ENCODE measurements around the gene EFCAB6.

The EFCAB6 gene

DNA sequence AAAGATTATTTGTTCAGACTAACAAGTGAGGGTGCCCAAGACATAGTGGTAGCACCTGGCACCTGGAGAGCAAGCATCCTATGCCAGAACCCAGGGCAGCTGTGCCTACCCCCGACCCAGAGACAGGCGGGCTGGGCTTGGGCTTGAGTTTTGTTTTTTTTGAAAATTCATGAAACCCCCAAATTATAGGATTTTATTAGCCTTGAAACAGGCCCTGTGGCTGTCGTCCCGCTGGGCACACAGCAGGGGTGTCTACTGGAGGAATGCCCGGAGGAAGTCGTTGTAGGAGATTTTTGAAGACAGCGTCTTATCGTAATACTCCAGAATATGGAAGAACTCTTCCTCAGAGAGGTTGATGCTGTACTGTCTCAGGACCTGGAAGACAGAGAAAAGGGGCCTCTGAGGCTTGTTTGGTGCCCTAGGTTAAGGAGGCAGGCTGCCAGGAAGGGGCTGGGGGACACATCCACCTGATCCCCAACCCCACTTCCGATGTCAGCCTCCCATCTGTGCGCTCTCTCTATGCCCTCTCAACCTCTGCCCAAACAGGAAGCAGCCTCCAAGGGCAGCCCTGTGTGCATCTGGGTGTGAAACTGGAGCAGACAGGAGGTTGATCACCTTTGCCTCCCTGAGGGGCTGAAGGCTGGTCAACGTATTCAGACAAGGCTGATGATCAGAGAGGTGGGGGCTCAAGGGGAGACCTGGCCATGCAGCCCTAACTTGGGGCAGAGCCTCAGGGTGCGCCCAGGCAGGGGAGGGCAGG lies 283.3 kb downstream of the EFCAB6 start:
- Histone ChIP-seq H3K4me2 (ENCODE audit: low read depth, low read length, poor library complexity, severe bottlenecking) (no peak overlapping the region), H3K79me2 (ENCODE audit: insufficient read depth, low read length) (no peaks in the 10 kb centered on the region), H2AFZ (ENCODE audit: low read length) (no peak overlapping the region; the same call in 1 of the 2 replicates), H3K9me2 (replicated peaks; ENCODE audit: low read depth, low read length) (no peaks in the 10 kb centered on the region), H3F3A (ENCODE audit: low read depth) (no peaks in the 10 kb centered on the region), H3K27me3 (ENCODE audit: insufficient read depth, low read length, poor library complexity, severe bottlenecking) (no peaks in the 10 kb centered on the region), H3K4me3 (ENCODE audit: low read length, poor library complexity, severe bottlenecking) (no peak overlapping the region), H3K9me3 (ENCODE audit: insufficient read depth, low read depth, low read length) (no peaks in the 10 kb centered on the region), H3K9ac (ENCODE audit: low read depth, low read length, poor library complexity, severe bottlenecking) (no peak overlapping the region), H4K20me1 (ENCODE audit: insufficient read depth, low read length, poor library complexity, severe bottlenecking) (no peaks in the 10 kb centered on the region), H3K4me1 (ENCODE audit: insufficient read depth, low read length, poor library complexity, severe bottlenecking) (peaks cover 2% of the 10 kb centered on the region), H3K36me3 (ENCODE audit: insufficient read depth, low read length) (no peaks in the 10 kb centered on the region)
- TF ChIP-seq EZH2phosphoT487 (IDR thresholded peaks at IDR 0.05; ENCODE audit: borderline replicate concordance): no peak
- TF ChIP-seq, protein P1, sequence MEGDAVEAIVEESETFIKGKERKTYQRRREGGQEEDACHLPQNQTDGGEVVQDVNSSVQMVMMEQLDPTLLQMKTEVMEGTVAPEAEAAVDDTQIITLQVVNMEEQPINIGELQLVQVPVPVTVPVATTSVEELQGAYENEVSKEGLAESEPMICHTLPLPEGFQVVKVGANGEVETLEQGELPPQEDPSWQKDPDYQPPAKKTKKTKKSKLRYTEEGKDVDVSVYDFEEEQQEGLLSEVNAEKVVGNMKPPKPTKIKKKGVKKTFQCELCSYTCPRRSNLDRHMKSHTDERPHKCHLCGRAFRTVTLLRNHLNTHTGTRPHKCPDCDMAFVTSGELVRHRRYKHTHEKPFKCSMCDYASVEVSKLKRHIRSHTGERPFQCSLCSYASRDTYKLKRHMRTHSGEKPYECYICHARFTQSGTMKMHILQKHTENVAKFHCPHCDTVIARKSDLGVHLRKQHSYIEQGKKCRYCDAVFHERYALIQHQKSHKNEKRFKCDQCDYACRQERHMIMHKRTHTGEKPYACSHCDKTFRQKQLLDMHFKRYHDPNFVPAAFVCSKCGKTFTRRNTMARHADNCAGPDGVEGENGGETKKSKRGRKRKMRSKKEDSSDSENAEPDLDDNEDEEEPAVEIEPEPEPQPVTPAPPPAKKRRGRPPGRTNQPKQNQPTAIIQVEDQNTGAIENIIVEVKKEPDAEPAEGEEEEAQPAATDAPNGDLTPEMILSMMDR (conservative IDR thresholded peaks at IDR 0.05; ENCODE audit: low read length): no peak

- TF ChIP-seq, protein P1 (conservative IDR thresholded peaks at IDR 0.05; ENCODE audit: low read length): no peak
- no peak for TF ChIP-seq EZH2phosphoT487 (IDR thresholded peaks at IDR 0.05; ENCODE audit: borderline replicate concordance)
- Histone ChIP-seq H2AFZ (ENCODE audit: low read length) (no peak overlapping the region), H3K4me2 (ENCODE audit: low read depth, low read length, poor library complexity, severe bottlenecking) (no peak overlapping the region), H4K20me1 (ENCODE audit: insufficient read depth, low read length, poor library complexity, severe bottlenecking) (no peaks in the 10 kb centered on the region), H3K4me3 (ENCODE audit: low read length, poor library complexity, severe bottlenecking) (no peak overlapping the region), H3K9me2 (replicated peaks; ENCODE audit: low read depth, low read length) (no peaks in the 10 kb centered on the region), H3K27me3 (ENCODE audit: insufficient read depth, low read length, poor library complexity, severe bottlenecking) (no peaks in the 10 kb centered on the region), H3K36me3 (ENCODE audit: insufficient read depth, low read length) (no peaks in the 10 kb centered on the region), H3K79me2 (ENCODE audit: insufficient read depth, low read length) (no peaks in the 10 kb centered on the region), H3F3A (ENCODE audit: low read depth) (no peaks in the 10 kb centered on the region), H3K9ac (ENCODE audit: low read depth, low read length, poor library complexity, severe bottlenecking) (no peak overlapping the region), H3K4me1 (ENCODE audit: insufficient read depth, low read length, poor library complexity, severe bottlenecking) (peaks cover 2% of the 10 kb centered on the region), H3K9me3 (ENCODE audit: insufficient read depth, low read depth, low read length) (no peaks in the 10 kb centered on the region)
Observed at GRCh38 chr22:43526946-43527345, 285.2 kb downstream of the EFCAB6 start.

DNA sequence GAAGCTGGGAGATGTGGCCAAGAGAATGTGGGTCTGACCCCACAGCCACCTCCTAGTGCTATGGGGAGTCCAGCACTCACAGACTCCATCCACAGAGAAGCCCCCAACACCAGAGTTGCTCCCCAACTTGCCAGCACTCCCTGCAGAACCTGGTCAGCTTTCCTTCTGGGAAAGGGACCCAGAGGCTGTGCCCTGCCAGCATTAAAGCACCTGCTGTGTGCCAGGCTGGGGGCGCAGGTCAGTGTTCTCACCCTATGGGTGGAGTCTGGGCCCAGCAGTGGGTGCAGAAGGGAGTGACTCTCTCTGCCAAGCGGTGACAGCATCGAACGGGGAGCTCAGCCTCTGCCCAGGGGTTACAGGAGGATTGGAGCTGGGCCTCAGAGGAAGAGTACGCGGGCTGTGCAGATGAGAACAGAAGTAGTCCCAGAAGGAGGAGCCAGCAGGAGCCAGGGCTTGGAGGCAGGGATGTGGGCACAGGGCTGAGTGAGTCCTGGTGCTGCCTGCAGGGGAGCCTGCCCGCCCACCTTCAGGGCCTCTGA lies 285.9 kb downstream of the EFCAB6 start:
- Histone ChIP-seq H3K27me3 (ENCODE audit: insufficient read depth, low read length, poor library complexity, severe bottlenecking) (no peaks in the 10 kb centered on the region), H3K4me1 (ENCODE audit: insufficient read depth, low read length, poor library complexity, severe bottlenecking) (peaks cover 2% of the 10 kb centered on the region), H3K9me3 (ENCODE audit: insufficient read depth, low read depth, low read length) (no peaks in the 10 kb centered on the region), H3F3A (ENCODE audit: low read depth) (no peaks in the 10 kb centered on the region), H3K4me3 (ENCODE audit: low read length, poor library complexity, severe bottlenecking) (no peak overlapping the region), H4K20me1 (ENCODE audit: insufficient read depth, low read length, poor library complexity, severe bottlenecking) (no peaks in the 10 kb centered on the region), H3K36me3 (ENCODE audit: insufficient read depth, low read length) (no peaks in the 10 kb centered on the region), H3K9ac (ENCODE audit: low read depth, low read length, poor library complexity, severe bottlenecking) (no peak overlapping the region), H3K9me2 (replicated peaks; ENCODE audit: low read depth, low read length) (no peaks in the 10 kb centered on the region), H2AFZ (ENCODE audit: low read length) (no peak overlapping the region), H3K79me2 (ENCODE audit: insufficient read depth, low read length) (no peaks in the 10 kb centered on the region), H3K4me2 (ENCODE audit: low read depth, low read length, poor library complexity, severe bottlenecking) (no peak overlapping the region)
- no peak for TF ChIP-seq EZH2phosphoT487 (IDR thresholded peaks at IDR 0.05; ENCODE audit: borderline replicate concordance)
- TF ChIP-seq, protein P1 (conservative IDR thresholded peaks at IDR 0.05; ENCODE audit: low read length): no peak
